Spleen (tissue), 11 donors: ENCODE data around the gene EEF2K. TPM values are rescaled to one million over a fixed set of nuclear protein-coding genes. Genes with fewer than 3 reads are reported as not detected.

ENCODE experiments used
- DNase-seq: peaks from one replicate; pipeline ENCODE4 v3.0.0-alpha.2; 2020
- H3K27ac ChIP-seq, 8 donors: fragments of 200-600 bp; sonication (generic) in 7 of 8; 1 replicate in 4 of 8; 2 replicates in 4 of 8; pipeline versions ENCODE4 v1.5.0 to v1.8.0; 2016 to 2021; ENCODE audit warnings: inconsistent platforms in 4 of 8, mild to moderate bottlenecking in 4 of 8, moderate library complexity in 1 of 8
- H3K27me3 ChIP-seq, 7 donors: fragments of 200-600 bp; sonication (generic) in 6 of 7; replicated peaks in 1 of 7; 1 replicate in 4 of 7; 2 replicates in 3 of 7; pipeline versions ENCODE4 v1.5.0 to v1.8.0; 2016 to 2021; ENCODE audit warnings: inconsistent platforms in 3 of 7, mild to moderate bottlenecking in 1 of 7
- H3K36me3 ChIP-seq, 6 donors: fragments of 200-600 bp; sonication (generic) in 5 of 6; 1 replicate in 4 of 6; 2 replicates in 2 of 6; pipeline versions ENCODE4 v1.5.0 to v1.8.0; 2016 to 2021; ENCODE audit warnings: inconsistent platforms in 2 of 6
- H3K4me1 ChIP-seq, 6 donors: fragments of 200-600 bp; sonication (generic) in 5 of 6; 1 replicate in 3 of 6; 2 replicates in 3 of 6; pipeline versions ENCODE4 v1.5.0 to v1.8.0; 2016 to 2021; ENCODE audit warnings: inconsistent platforms in 3 of 6
- H3K4me3 ChIP-seq, 8 donors: fragments of 200-600 bp; sonication (generic) in 7 of 8; 1 replicate in 4 of 8; 2 replicates in 4 of 8; pipeline versions ENCODE4 v1.5.0 to v1.8.0; 2016 to 2021; ENCODE audit warnings: inconsistent platforms in 4 of 8, mild to moderate bottlenecking in 4 of 8, moderate library complexity in 2 of 8
- H3K9me3 ChIP-seq, 8 donors: fragments of 200-600 bp; sonication (generic) in 7 of 8; 1 replicate in 4 of 8; 2 replicates in 4 of 8; pipeline versions ENCODE4 v1.5.0 to v1.8.0; 2016 to 2021; ENCODE audit warnings: inconsistent platforms in 4 of 8
- POLR2A ChIP-seq, 3 donors: fragments of 450-650 bp; IDR thresholded peaks; one replicate each; pipeline ENCODE4 v1.5.1; 2017; ENCODE audit warnings: antibody characterized with exemption in 3 of 3, mild to moderate bottlenecking in 1 of 3
- POLR2AphosphoS5 ChIP-seq, 3 donors: sonication (generic); formaldehyde crosslinking; IDR thresholded peaks; one replicate each; pipeline ENCODE4 v1.5.1; 2017; ENCODE audit warnings: antibody characterized with exemption in 3 of 3
- WGBS, 5 donors: extraction: QIAGEN DNeasy Blood & Tissue Kit in 3 of 5; methylation state at CpG; one replicate each; pipeline versions ENCODE4 v1.1.5 to v1.1.7; 2013 to 2018; 5-methylcytosine and 5-hydroxymethylcytosine counted together
- intact Hi-C: fragments of 100-400 bp; cut with DNase I; formaldehyde crosslinking; loops from one replicate; pipeline ENCODE4 v1.15.0; 2023; ENCODE audit warnings: low total_unique reads
- polyA plus RNA-seq, 3 donors: library from polyadenylated mRNA; stranded (reverse); fragments of 200-250 nt; gene quantifications; one replicate each; pipeline ENCODE4 v1.2.1, GENCODE V29; 2013
- total RNA-seq, 7 donors: library from RNA; depleted of rRNA in 3 of 7; stranded (reverse); fragments of >200 nt in 3 of 7; fragmentation: NEBNext Ultra II Directional in 4 of 7; extraction: Animal tissue kit (Norgen Biotek cat#: 25700) in 4 of 7; gene quantifications; one replicate each; pipeline versions ENCODE4 v1.1.0 to v1.2.1, GENCODE V29; 2016 to 2021
- TF ChIP-seq, protein P1 (sequence below), 11 experiments: fragments of 200-600 bp in 7 of 11; fragments of 450-650 bp in 4 of 11; sonication (generic) in 4 of 11; IDR thresholded peaks in 8 of 11; conservative IDR thresholded peaks in 3 of 11; 1 replicate in 7 of 11; 2 replicates in 4 of 11; pipeline versions ENCODE4 v1.4.0 to v1.8.0; 2016 to 2021; ENCODE audit warnings: antibody characterized with exemption in 11 of 11, inconsistent platforms in 4 of 11, mild to moderate bottlenecking in 1 of 11
- donor health status: healthy with polysubstance abuse.
- donor health status: DM: no; HTN: no; CAD: no; lungs with moderate emphysema.
- donor health status: DM: no; HTN: no; CAD: no.
- donor health status: Bipolar disorder and iron deficiency.
- donor health status: healthy.
- donor health status: DM: no; HTN: no; CAD: no.
- donor health status: DM: yes; HTN: yes; CAD: no.

Gene EEF2K
- total and polyA plus RNA-seq, 10 donors = 2.4 to 37.7 (median 24.4) TPM

DNA sequence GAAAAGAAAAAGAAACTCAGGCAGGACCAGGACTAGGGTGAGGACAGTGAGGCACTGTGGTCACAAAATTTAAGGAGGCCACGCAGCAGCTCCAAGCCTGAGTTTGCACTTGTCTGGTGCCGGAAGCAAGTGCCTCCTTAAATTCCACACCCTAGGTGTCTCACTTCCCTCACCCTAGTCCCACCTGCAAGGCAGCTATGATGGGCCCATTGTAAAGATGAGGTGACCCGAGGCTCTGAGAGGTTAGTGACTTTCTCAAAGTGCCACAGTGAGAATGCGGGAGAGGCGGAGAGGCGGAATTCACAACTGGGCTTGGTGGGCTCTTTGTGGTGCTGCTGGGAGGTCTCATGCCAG lies 21.5 kb upstream of the EEF2K start:
- Histone ChIP-seq H3K27ac (no peak overlapping the region), H3K27me3 (no peaks in the 10 kb centered on the region), H3K4me1 (peaks cover 15 to 18% (median 16%) of the 10 kb centered on the region in 6 donors), H3K36me3 (no peaks in the 10 kb centered on the region), H3K9me3 (no peaks in the 10 kb centered on the region), H3K4me3 (no peak overlapping the region)
- TF ChIP-seq, protein P1, sequence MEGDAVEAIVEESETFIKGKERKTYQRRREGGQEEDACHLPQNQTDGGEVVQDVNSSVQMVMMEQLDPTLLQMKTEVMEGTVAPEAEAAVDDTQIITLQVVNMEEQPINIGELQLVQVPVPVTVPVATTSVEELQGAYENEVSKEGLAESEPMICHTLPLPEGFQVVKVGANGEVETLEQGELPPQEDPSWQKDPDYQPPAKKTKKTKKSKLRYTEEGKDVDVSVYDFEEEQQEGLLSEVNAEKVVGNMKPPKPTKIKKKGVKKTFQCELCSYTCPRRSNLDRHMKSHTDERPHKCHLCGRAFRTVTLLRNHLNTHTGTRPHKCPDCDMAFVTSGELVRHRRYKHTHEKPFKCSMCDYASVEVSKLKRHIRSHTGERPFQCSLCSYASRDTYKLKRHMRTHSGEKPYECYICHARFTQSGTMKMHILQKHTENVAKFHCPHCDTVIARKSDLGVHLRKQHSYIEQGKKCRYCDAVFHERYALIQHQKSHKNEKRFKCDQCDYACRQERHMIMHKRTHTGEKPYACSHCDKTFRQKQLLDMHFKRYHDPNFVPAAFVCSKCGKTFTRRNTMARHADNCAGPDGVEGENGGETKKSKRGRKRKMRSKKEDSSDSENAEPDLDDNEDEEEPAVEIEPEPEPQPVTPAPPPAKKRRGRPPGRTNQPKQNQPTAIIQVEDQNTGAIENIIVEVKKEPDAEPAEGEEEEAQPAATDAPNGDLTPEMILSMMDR (IDR thresholded peaks at IDR 0.05 in 8 of 11, conservative IDR thresholded peaks at IDR 0.05 in 3 of 11) = no peak
- TF ChIP-seq POLR2AphosphoS5 (IDR thresholded peaks at IDR 0.05) (no peak), POLR2A (IDR thresholded peaks at IDR 0.05) (no peak)
- intact Hi-C loops = loop anchor here (10.0 kb wide), 1 partner anchor 110 kb away; no protein-coding TSS in a partner anchor
- WGBS, 5 donors = 93 to 95% (median 93%) methylated on average over 6 of the region's 6 CpGs
- no peak for DNase-seq

DNA sequence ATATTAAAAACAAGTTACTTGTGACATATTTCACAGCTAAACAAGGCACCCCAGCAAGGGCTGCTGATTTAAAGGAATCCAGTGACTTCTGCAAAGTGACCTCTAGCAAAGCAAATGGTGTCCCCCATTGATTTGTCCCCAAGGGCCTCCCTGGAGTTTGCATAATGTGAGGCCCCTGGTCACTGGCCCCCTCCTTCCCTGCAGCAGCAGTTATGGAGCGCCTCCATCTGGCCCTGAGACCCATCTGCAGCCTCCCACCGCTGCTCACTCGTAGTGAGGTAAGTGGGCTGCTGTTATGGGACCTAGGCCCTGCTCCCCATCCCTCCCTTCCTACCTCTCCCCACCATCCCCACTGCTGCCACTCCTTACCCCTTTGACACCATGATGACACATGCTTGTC lies 19.6 kb upstream of the EEF2K start:
- Histone ChIP-seq H3K4me3 (no peak overlapping the region), H3K9me3 (no peaks in the 10 kb centered on the region), H3K27ac (peak overlapping the region in 1 of 8 donors; percentile 24), H3K36me3 (no peaks in the 10 kb centered on the region), H3K27me3 (no peaks in the 10 kb centered on the region), H3K4me1 (peaks cover 17 to 27% (median 23%) of the 10 kb centered on the region in 6 donors)
- TF ChIP-seq POLR2A (IDR thresholded peaks at IDR 0.05) (no peak), POLR2AphosphoS5 (IDR thresholded peaks at IDR 0.05) (no peak)
- TF ChIP-seq, protein P1 (IDR thresholded peaks at IDR 0.05 in 8 of 11, conservative IDR thresholded peaks at IDR 0.05 in 3 of 11) = no peak
- intact Hi-C loops = loop anchor here (5.0 to 10.0 kb wide), 2 partner anchors 112 to 184 kb away; partner anchors contain the start of gene PDZD9
- WGBS, 5 donors = 75 to 92% (median 86%) methylated on average over 3 of the region's 3 CpGs
- DNase-seq = no peak

DNA sequence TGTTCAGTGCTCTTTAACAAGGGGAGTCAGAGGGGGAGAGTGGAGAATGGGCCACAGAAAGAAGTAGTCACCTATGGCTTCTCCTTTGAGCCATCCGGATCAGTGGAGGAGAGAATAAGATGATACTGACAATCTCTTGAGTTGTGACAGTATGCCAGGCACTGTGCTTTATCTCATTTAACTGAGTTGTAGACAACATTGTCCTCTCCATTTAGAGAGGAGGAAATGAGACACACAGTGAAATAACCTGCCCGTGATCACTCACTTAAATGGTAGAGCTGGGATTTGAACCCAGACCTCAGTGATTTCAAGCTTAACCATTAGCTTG lies 17.8 kb upstream of the EEF2K start:
- intact Hi-C loops = loop anchor here (5.0 to 10.0 kb wide), 2 partner anchors 113 to 186 kb away; partner anchors contain the start of gene PDZD9
- H3K27me3 ChIP-seq = no peaks in the 10 kb centered on the region
- H3K27ac ChIP-seq = peak overlapping the region; percentile 92 to 100 (median 96)
- H3K9me3 ChIP-seq = no peaks in the 10 kb centered on the region
- DNase-seq = no peak
- WGBS, 5 donors = 46 to 78% (median 69%) methylated on average over 2 of the region's 2 CpGs
- H3K4me1 ChIP-seq = peaks cover 29 to 44% (median 40%) of the 10 kb centered on the region in 6 donors
- no peak for TF ChIP-seq POLR2A (IDR thresholded peaks at IDR 0.05)
- TF ChIP-seq, protein P1 (IDR thresholded peaks at IDR 0.05 in 8 of 11, conservative IDR thresholded peaks at IDR 0.05 in 3 of 11) = no peak
- TF ChIP-seq POLR2AphosphoS5 (IDR thresholded peaks at IDR 0.05) = no peak
- no peak overlapping the region for H3K4me3 ChIP-seq
- H3K36me3 ChIP-seq = no peaks in the 10 kb centered on the region

DNA sequence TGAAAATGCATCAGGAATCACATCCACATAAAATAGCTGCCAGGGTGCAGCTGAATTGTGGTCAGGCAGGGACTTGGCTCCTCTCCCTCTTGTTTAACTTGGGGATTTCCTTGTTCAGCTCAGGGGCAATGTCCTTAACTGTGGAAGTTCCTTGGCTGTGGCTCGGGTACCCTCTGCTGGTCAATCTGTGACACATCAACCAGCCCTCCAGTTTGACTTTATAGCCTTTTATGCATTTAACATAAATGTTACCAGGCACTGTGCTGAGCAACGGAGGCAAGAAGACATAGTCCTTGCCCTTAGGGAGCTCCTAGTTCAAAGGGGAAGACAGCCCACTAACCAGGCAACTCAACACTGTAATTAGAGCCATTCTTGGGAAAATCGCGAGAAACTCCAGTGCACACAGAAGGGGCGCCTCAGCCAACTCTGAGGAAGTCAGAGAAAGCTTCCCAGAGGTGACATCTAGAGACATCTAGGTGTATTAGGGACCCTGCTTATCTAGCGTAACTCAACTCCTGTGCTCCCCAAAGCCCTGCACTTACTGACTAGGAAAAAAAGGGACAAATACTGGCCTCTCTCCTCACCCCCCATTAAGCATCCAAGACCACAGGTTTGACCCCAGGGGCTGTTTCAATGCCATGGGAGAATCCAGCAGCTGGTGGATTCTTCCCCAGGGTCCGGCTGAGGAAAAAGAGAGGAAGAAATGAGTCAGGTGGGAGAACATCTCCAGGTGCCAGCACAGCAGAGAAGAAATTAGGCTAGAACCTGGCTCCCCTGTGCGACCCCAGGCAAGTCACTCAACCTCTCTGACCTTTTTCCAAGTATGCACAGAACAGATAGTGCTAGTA lies 17.3 kb upstream of the EEF2K start:
- no peaks in the 10 kb centered on the region for H3K27me3 ChIP-seq
- intact Hi-C loops = loop anchor here (5.0 to 10.0 kb wide), 2 partner anchors 114 to 187 kb away; partner anchors contain the start of gene PDZD9
- DNase-seq = peak; percentile 83
- H3K9me3 ChIP-seq = no peaks in the 10 kb centered on the region
- TF ChIP-seq, protein P1 (IDR thresholded peaks at IDR 0.05 in 8 of 11, conservative IDR thresholded peaks at IDR 0.05 in 3 of 11) = peak; percentile 74 to 88 (median 80)
- TF ChIP-seq POLR2A (IDR thresholded peaks at IDR 0.05) (no peak), POLR2AphosphoS5 (IDR thresholded peaks at IDR 0.05) (peak in 1 of 3 donors; percentile 32)
- H3K4me1 ChIP-seq = peaks cover 29 to 48% (median 42%) of the 10 kb centered on the region in 6 donors
- WGBS, 5 donors = 22 to 30% (median 26%) methylated on average over 8 of the region's 8 CpGs
- H3K4me3 ChIP-seq = peak overlapping the region in 4 of 8 donors; percentile 67 to 93 (median 77)
- no peaks in the 10 kb centered on the region for H3K36me3 ChIP-seq
- peak overlapping the region; percentile 92 to 100 (median 96) for H3K27ac ChIP-seq
